ENCODE results near the gene CLCA4.

CLCA4 gene

DNA sequence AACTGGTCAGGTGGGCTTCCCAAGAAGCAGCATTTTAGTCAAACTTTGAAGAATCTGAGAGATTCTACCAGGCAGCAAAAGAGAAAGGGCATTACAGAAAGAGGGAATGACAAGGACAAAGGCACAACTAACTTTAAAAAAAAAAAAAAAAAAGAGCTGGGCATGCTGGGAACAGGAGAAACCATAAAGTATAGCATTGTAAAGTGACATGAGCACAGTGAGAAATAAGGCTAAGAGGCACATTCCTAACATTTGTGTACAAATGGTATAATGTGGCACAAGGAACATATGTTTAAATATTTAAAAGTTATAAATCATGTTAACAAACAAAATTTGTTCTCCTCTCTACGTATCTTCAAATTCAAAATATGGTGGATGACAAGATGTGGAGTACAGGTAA is 69.6 kb downstream of the CLCA4 start:
- in situ Hi-C loops (cut with HindIII; ENCODE audit: low sequenced_read_pairs), result no loop called here

DNA sequence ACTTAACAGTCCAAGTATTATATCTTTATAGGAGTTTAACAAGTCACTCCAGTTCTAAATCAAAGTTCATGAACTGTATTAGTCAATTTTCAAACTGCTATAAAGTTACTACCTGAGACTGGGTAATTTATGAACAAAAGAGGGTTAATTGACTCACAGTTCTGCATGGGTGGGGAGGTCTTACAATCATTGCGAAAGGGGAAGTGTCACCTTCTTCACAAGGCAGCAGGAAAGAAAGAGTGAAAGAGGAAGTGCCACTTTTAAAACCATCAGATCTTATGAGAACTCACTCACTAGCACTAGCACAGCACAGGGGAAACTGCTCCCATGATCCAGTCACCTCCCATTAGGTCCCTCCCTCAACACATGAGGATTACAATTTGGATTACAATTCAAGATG is 70.0 kb downstream of the CLCA4 start:
- in situ Hi-C loops (cut with HindIII; ENCODE audit: low sequenced_read_pairs), result no loop called here

DNA sequence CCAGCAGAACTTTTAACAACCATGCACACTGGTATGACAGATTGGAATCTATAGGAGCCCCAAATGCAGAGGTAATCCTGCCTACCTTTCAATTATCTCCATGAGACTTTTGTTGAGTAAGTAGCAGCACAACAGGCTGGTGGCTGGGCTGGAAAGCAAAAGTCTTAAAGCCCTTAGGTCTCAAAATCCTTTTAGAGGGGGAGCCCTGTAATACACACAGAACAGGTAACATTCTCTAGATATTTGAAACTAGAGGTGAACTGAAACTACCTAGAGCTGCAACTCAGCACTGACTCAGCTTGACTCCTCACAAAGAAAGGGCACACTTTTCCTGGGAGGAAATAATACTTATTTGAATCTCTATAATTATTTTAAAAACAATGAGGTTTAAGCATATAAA is 71.5 kb downstream of the CLCA4 start:
- in situ Hi-C loops (cut with HindIII; ENCODE audit: low sequenced_read_pairs), result no loop called here

DNA sequence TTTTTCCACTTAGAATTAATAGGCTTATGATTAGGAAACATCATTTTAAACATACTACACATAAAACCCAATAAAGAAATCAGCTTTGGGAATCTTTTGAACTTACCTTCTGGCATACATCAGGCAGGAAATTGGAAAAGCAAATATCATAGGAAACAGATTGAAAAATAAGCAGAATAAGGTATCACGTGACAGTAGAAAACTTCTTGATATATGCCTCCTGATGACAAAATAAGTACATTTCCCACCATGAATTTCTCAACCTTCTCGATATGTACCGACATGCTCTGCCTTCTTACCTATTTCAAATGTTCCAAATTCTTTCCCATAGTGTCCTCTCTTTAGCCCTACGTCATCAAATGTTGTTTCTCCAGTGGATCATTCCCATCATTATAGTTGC is 72.4 kb downstream of the CLCA4 start:
- in situ Hi-C loops (cut with HindIII; ENCODE audit: low sequenced_read_pairs), result no loop called here

DNA sequence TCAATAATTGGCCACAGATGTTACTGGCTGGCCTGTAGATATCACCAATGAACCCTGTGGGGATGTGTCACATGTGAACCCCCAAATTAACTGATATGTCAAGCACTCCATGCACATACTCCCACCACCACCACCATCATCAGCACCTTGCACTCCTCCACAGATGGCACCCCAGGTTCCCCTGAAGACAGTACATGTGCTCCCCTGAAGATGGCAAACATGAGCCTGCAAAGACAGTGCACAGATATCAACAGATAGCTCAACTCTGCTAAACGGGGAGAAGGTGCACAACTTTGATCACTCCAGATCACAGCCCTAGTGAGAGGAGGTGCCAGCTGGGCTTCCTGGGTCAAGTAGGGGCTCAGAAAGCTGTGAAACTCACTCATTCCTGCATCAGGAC is 74.4 kb downstream of the CLCA4 start:
- in situ Hi-C loops (cut with HindIII; ENCODE audit: low sequenced_read_pairs), result no loop called here

Measured in DLD1 (cell line).